Adipocyte (in vitro differentiated cells): ENCODE measurements around the gene SDCCAG8.

ENCODE experiments used
- DNase-seq: peaks from one replicate; pipeline ENCODE4 v3.0.0-alpha.2; 2015; ENCODE audit warnings: low read depth
- H3K27me3 ChIP-seq: replicated peaks from 2 replicates; pipeline ENCODE4 v1.7.0; 2013; ENCODE audit warnings: mild to moderate bottlenecking, low read length, moderate library complexity; ENCODE audit not compliant: control insufficient read depth, insufficient read depth
- H3K36me3 ChIP-seq: 2 replicates; pipeline ENCODE4 v1.7.0; 2013; ENCODE audit warnings: low read length, mild to moderate bottlenecking, moderate library complexity; ENCODE audit not compliant: control insufficient read depth, insufficient read depth, severe bottlenecking
- H3K4me1 ChIP-seq: 2 replicates; pipeline ENCODE4 v1.7.0; 2013; ENCODE audit warnings: mild to moderate bottlenecking, low read length, moderate library complexity; ENCODE audit not compliant: control insufficient read depth, insufficient read depth
- H3K4me3 ChIP-seq: 2 replicates; pipeline ENCODE4 v1.7.0; 2013; ENCODE audit warnings: mild to moderate bottlenecking, low read length, moderate library complexity
- H3K9ac ChIP-seq: 2 replicates; pipeline ENCODE4 v1.7.0; 2013; ENCODE audit warnings: mild to moderate bottlenecking, low read length, moderate library complexity
- H3K9me3 ChIP-seq: 2 replicates; pipeline ENCODE4 v1.7.0; 2013; ENCODE audit warnings: mild to moderate bottlenecking, low read length, moderate library complexity; ENCODE audit not compliant: control insufficient read depth

The SDCCAG8 gene

GRCh38 chr1:243465738-243466137, 209.9 kb downstream of the SDCCAG8 start:
- no peak overlapping the region for H3K9ac ChIP-seq
- H3K36me3 ChIP-seq = peaks cover 11% of the 10 kb centered on the region
- no peaks in the 10 kb centered on the region for H3K27me3 ChIP-seq
- H3K9me3 ChIP-seq = no peaks in the 10 kb centered on the region
- H3K4me1 ChIP-seq = no peaks in the 10 kb centered on the region
- no peak for DNase-seq
- no peak overlapping the region for H3K4me3 ChIP-seq

- Histone ChIP-seq H3K9ac (no peak overlapping the region), H3K4me3 (no peak overlapping the region), H3K36me3 (peaks cover 3% of the 10 kb centered on the region), H3K27me3 (no peaks in the 10 kb centered on the region), H3K4me1 (peaks cover 9% of the 10 kb centered on the region), H3K9me3 (no peaks in the 10 kb centered on the region)
- no peak for DNase-seq
Measured at GRCh38 chr1:243469497-243469896, 213.7 kb downstream of the SDCCAG8 start.

DNA sequence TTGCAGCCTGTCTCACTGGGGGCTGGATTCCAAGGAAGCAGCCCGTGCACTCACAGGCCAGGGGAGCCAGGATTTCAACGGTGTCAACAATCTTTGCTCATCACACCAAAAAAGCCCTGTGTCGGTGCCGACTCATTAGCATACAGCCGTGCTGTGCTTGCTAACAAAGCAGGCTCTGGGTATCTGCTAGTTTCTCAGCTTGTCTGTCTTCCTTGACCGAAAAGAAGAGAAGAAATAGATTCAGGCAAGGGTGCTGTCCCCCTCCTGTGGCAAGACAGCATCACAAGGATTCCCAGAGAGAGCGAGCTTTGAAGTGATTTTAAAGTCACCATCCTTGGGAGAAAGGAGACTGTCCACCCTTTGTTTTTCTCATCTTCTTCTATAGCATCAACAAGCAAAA, 214.7 kb downstream of the SDCCAG8 start:
- Histone ChIP-seq H3K27me3 (no peaks in the 10 kb centered on the region), H3K9me3 (no peaks in the 10 kb centered on the region), H3K9ac (no peak overlapping the region), H3K4me3 (no peak overlapping the region), H3K36me3 (peaks cover 3% of the 10 kb centered on the region), H3K4me1 (peaks cover 9% of the 10 kb centered on the region)
- DNase-seq = no peak

GRCh38 chr1:243471026-243471685, 215.3 kb downstream of the SDCCAG8 start:
- H3K27me3 ChIP-seq = no peaks in the 10 kb centered on the region
- H3K9me3 ChIP-seq = no peaks in the 10 kb centered on the region
- peaks cover 9% of the 10 kb centered on the region for H3K4me1 ChIP-seq
- DNase-seq = no peak
- no peak overlapping the region for H3K4me3 ChIP-seq
- peaks cover 3% of the 10 kb centered on the region for H3K36me3 ChIP-seq
- no peak overlapping the region for H3K9ac ChIP-seq

GRCh38 chr1:243471754-243472745, 216.2 kb downstream of the SDCCAG8 start:
- DNase-seq = no peak
- peaks cover 9% of the 10 kb centered on the region for H3K4me1 ChIP-seq
- no peaks in the 10 kb centered on the region for H3K27me3 ChIP-seq
- no peaks in the 10 kb centered on the region for H3K9me3 ChIP-seq
- no peak overlapping the region for H3K9ac ChIP-seq
- no peak overlapping the region for H3K4me3 ChIP-seq
- H3K36me3 ChIP-seq = peaks cover 3% of the 10 kb centered on the region

DNA sequence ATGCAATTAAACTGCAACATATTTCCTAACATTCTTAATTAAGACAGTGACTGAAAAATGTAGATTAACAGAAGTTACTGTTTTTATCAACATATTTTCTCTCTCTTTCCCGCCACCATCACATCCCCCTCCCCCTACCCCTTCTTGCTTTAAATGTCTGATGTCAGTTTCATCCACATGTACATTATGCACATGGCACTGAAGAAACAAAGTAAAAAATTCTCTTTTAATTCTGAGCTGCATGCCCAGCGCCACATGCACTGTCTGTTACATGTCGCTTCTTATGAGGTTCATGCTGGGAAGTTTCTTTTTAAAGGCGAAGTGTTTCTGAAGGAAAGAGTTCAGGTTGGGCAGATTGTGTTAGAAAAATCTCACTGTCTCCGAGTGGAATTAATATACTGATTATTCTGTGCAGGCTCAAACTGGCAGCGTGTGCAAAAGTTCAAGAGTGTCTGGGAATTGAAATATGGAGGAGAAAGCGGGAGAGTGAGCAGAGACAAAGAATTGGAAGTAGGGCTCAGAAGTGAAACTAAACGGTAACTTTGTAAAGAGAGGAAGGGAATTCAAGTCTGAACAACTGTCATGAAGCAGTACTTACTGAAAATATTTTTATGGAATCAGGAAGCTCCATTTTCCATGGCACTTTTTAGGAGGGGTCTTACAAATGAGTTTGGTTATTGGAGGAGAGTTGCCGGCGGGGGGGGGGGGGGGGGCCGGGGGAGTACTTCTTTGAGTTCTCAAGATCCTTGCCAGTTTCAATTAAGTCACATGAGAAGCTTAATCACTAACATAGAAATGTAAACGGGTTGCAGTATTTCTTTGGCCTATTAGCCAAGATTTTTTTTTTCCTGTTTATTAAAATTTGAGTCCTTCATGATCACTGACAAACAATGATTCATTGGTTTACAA, 217.6 kb downstream of the SDCCAG8 start:
- peak; percentile 41 for DNase-seq
- peak overlapping the region; percentile 87 for H3K4me3 ChIP-seq

DNA sequence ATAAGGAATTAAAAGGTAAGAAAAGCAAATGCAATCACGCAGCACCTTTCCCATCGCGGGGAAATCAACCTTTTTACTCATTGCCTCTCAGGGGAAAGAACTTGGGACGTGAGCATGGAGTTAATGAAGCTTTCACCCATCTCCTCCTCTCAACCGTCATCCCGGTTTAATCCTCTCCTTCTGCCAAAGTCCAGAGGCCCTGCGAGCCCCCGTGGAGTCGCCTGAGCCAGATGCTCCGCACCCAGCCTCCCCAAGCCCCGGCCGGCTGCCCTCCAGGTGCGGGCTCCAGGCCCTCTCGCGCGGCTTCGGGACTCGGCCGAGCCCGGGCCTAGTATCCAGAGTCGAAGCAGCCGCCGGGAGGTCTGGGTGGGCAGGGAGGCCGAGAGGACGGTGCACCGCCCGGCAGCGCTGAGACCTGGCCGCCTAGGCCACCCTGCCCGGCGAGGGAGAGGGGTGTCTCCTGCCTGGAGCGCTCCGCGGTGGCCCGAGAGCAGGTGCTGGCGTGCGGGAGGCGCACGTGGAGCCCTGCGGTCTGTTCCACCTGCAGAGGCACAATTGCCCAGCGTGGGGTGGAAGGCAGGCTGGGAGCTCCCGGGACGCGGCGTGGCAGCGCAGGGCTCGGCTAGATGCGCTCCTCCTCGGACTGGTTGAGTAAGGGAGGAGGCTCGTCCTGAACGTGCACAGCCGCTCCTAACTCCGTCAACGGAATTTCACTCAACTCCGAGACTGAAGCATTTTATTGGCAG, 218.5 kb downstream of the SDCCAG8 start:
- H3K36me3 ChIP-seq = peaks cover 3% of the 10 kb centered on the region
- peak overlapping the region; percentile 56 for H3K9ac ChIP-seq
- peak overlapping the region; percentile 45 for H3K4me3 ChIP-seq
- H3K4me1 ChIP-seq = peaks cover 9% of the 10 kb centered on the region
- DNase-seq = no peak
- H3K27me3 ChIP-seq = no peaks in the 10 kb centered on the region
- no peaks in the 10 kb centered on the region for H3K9me3 ChIP-seq

More for the DNA sequence above, 217.6 kb downstream of the SDCCAG8 start:
- no peaks in the 10 kb centered on the region for H3K27me3 ChIP-seq
- peaks cover 3% of the 10 kb centered on the region for H3K36me3 ChIP-seq
- H3K9ac ChIP-seq = peak overlapping the region; percentile 85
- peaks cover 9% of the 10 kb centered on the region for H3K4me1 ChIP-seq
- H3K9me3 ChIP-seq = no peaks in the 10 kb centered on the region

DNA sequence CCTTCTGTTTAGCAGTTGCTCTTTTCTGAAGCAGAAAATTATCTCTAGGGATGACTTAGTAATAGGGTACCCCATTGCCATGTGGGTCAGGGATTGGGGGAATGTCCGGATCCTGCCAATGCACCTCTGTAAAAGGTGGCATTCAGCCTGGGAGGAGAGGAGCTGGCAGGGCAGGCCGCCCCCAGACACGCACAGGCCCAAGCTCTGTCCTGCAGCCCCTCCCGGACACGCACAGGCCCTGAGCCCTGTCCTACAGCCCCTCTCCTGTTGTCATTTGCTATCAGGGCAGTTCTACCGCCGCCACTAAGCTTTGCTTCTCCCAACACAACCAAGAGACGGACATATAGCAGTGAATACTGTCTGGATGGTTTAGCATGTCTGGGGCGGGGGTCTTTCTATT, 219.1 kb downstream of the SDCCAG8 start:
- peaks cover 9% of the 10 kb centered on the region for H3K4me1 ChIP-seq
- H3K36me3 ChIP-seq = peaks cover 3% of the 10 kb centered on the region
- no peak overlapping the region for H3K9ac ChIP-seq
- no peak for DNase-seq
- H3K27me3 ChIP-seq = no peaks in the 10 kb centered on the region
- no peak overlapping the region for H3K4me3 ChIP-seq
- no peaks in the 10 kb centered on the region for H3K9me3 ChIP-seq

DNA sequence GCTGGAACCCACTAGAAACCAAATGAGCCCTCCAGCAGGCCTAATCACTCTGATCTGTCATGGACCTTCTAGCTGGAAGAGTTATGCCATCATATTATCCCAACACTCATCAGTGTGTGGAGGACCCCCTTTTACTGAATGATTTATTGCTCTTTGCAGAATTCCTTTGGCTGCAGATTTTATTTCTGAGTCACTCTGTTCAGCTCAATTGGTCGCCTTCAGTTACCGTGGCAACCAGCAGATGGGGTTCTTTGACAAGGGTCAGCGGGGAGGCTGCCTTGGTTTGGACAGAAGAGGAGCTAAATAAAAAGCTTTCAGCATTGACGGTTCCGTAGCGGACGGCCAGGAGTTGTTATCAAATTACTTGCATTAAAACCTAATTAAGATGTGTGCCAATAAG, 220.1 kb downstream of the SDCCAG8 start:
- H3K9me3 ChIP-seq = no peaks in the 10 kb centered on the region
- no peak overlapping the region for H3K4me3 ChIP-seq
- no peak for DNase-seq

GRCh38 chr1:243477731-243478290, 222.0 kb downstream of the SDCCAG8 start:
- H3K9ac ChIP-seq = no peak overlapping the region
- H3K9me3 ChIP-seq = no peaks in the 10 kb centered on the region
- no peak overlapping the region for H3K4me3 ChIP-seq
- H3K36me3 ChIP-seq = no peaks in the 10 kb centered on the region
- H3K4me1 ChIP-seq = peaks cover 22% of the 10 kb centered on the region
- H3K27me3 ChIP-seq = no peaks in the 10 kb centered on the region
- no peak for DNase-seq

More for the DNA sequence above, 220.1 kb downstream of the SDCCAG8 start:
- Histone ChIP-seq H3K9ac (no peak overlapping the region), H3K36me3 (peaks cover 2% of the 10 kb centered on the region), H3K27me3 (no peaks in the 10 kb centered on the region), H3K4me1 (peaks cover 9% of the 10 kb centered on the region)
